ENCODE measurements around the gene HABP4.

Gene HABP4

DNA sequence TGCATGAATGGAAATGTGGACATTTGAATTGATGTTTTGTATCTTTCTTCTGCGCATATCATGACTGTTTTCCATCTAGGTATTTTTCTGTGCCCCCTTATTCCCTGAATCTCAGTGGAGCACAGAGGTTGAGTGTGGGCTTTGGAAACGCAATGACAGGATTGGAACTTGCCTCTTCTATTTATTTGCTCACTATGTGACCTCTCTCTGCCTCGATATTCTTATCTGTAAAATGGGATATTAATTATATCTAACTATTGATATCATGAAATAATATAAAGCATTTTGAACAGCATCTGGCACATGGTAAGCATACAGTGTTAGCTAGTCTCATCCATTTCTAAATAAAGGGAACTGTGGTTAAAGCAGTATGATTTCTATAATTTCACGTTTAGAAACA is 26.0 kb downstream of the HABP4 start:
- no peak for DNase-seq (ENCODE audit: low read depth in 2 of 3, low spot score in 2 of 3)

DNA sequence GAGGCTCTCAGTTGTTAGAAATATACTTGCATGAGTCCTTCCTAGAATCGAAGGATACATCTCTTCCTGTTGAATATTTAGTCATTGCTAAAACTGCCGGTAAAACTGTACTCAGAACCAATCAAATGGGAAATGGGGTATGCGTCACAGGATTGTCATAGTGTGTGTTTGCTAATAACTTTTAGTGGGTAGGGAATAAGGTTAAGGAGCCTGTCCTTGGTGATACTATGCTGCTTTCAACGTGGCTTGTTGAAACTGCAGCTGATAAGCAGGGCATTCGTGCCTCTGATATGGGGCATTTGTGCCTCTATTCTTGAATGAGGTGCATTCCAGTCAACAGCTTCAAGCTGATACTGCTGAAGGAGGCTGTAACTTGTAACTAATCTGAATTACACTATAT is 26.6 kb downstream of the HABP4 start:
- no peak for DNase-seq (ENCODE audit: low read depth in 2 of 3, low spot score in 2 of 3)

DNA sequence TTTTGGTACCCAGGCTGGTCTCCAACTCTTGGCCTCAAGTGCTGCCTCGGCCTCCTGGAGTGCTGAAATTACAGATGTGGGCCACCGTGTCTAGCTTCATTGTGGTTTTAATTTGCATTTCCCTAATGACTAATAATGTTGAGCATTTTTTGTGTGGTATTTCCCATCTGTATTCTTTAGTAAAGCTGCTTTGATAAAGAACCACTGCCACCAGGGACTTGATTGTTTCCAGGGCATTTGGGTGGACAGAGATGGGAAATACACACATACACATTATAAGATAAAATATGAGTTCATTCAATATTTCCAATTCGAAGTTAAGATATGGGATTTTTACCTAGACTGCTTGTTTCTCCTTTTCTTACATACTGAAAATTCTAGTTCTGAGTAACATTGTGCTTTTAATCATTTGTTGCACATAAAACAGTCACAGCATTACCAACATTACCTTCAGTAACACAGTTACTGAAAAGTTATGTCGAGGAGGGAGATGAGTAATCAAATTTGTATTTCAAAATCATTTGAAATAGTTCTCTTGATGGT is 28.9 kb downstream of the HABP4 start:
- no peak for DNase-seq (ENCODE audit: low read depth in 2 of 3, low spot score in 2 of 3)

GRCh38 chr9:96480736-96481135 is 30.8 kb downstream of the HABP4 start:
- no peak for DNase-seq (ENCODE audit: low read depth in 2 of 3, low spot score in 2 of 3)

DNA sequence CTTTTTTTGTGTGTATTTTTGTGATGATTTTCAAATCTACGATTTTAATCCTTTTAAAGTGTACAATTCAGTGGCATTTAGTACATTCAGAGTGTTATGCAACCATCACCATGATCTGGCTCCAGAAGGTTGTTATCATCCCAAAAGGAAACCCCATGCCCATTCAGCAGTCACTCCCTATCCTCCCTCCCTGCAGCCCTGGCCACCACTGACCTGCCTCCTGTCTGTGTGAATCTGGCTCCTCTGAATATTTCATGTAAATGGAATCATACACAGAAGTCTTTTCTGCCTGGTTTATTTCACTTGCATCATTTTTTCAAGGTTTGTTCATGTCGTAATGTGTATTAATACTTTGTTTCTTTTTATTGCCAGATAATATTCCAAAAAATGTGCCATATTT is 32.5 kb downstream of the HABP4 start:
- DNase-seq (ENCODE audit: low read depth in 2 of 3, low spot score in 2 of 3): no peak

DNA sequence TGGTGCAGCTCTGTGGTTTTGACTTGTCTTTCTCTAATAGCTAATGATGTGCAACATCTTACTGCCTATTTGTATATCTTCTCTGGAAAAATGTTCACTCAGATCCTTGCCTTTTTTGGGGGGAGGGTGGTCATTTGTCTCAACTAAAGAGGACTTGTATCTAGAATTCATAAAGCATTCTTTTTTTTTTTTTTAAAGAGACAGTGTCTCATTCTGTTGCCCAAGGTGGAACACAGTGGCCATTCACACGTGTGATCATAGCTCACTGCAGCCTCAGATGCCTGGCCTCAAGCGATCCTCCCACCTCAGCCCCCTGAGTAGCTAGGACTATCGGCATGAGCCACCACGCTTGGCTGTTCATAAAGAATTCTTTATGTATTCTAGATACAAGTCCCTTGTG is 33.2 kb downstream of the HABP4 start:
- no peak for DNase-seq (ENCODE audit: low read depth in 2 of 3, low spot score in 2 of 3)

GRCh38 chr9:96483733-96484390 is 33.9 kb downstream of the HABP4 start:
- no peak for DNase-seq (ENCODE audit: low read depth in 2 of 3, low spot score in 2 of 3)

- DNase-seq (ENCODE audit: low read depth in 2 of 3, low spot score in 2 of 3): no peak
These were observed 34.6 kb downstream of the HABP4 start for GRCh38 chr9:96484521-96484931.

- DNase-seq (ENCODE audit: low read depth in 2 of 3, low spot score in 2 of 3): no peak
These were observed 35.3 kb downstream of the HABP4 start for GRCh38 chr9:96485280-96485679.

- no peak for DNase-seq (ENCODE audit: low read depth in 2 of 3, low spot score in 2 of 3)
These were observed 36.5 kb downstream of the HABP4 start for GRCh38 chr9:96486386-96487028.

GRCh38 chr9:96487029-96487396 is 37.0 kb downstream of the HABP4 start:
- no peak for DNase-seq (ENCODE audit: low read depth in 2 of 3, low spot score in 2 of 3)

DNA sequence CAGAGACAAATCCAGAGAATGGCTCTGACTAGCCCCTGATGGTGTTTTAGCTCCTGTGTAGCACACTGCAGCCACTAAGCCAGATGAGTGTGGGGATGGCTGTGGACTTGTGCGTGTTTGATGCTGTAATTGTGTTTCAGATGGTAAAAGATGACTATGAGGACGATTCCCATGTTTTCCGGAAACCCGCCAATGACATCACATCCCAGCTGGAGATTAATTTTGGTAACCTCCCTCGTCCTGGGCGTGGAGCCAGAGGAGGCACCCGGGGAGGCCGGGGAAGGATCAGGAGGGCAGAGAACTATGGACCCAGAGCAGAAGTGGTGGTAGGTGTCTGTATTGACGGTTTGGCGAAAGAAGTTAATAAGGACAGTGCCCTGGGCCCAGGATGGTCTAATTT is 38.0 kb downstream of the HABP4 start:
- DNase-seq (ENCODE audit: low read depth in 2 of 3, low spot score in 2 of 3): no peak

DNA sequence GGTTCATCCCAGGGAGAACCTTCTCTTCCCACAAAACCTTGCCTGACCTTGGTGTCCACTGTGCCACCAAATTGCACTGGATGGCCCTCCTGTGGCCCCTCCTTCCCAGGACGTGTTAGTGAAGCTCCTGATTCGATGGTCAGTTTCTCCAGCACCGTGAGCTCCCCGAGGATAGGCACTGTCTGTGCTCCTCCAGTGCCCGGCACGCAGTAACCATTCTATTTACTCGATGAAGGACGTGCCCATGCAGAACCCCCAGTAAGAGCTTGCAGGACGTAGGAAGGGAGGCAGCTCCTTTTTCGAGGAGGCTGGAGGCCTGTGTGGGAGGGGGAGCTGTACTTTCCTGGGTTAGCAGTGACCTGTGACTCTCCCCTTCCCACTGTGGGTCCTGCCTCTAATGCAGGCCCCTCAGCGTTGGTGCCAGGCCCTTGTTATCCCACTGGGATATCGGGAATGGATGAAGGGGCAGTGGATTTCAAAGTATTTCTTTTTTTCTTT is 39.6 kb downstream of the HABP4 start:
- DNase-seq (ENCODE audit: low read depth in 2 of 3, low spot score in 2 of 3): no peak

DNA sequence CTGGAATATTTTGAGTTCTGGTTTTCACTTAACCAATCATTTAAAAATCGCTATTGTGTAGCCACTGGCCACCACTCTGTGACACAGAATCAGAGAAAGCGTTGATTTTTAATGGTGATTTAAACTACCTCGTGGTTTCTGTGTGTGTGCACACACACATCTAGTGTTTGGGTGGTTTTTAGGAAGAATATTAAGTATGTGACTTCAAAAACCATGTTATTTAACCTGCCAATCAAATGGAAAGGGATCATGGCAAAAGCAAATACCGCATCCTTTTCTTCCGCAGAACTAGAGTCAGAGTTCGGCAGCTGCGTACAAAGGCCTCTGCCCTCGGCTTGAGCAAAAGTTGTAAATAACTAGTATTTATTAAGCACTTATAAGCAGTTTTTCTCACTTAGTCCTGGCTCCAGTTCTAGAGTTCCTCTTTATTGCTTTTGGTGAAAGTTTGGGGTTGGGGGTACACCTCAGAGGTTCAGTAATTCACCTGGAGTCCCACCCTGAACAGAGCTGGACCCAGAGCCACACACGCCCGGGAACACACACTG is 40.6 kb downstream of the HABP4 start:
- no peak for DNase-seq (ENCODE audit: low read depth in 2 of 3, low spot score in 2 of 3)

DNA sequence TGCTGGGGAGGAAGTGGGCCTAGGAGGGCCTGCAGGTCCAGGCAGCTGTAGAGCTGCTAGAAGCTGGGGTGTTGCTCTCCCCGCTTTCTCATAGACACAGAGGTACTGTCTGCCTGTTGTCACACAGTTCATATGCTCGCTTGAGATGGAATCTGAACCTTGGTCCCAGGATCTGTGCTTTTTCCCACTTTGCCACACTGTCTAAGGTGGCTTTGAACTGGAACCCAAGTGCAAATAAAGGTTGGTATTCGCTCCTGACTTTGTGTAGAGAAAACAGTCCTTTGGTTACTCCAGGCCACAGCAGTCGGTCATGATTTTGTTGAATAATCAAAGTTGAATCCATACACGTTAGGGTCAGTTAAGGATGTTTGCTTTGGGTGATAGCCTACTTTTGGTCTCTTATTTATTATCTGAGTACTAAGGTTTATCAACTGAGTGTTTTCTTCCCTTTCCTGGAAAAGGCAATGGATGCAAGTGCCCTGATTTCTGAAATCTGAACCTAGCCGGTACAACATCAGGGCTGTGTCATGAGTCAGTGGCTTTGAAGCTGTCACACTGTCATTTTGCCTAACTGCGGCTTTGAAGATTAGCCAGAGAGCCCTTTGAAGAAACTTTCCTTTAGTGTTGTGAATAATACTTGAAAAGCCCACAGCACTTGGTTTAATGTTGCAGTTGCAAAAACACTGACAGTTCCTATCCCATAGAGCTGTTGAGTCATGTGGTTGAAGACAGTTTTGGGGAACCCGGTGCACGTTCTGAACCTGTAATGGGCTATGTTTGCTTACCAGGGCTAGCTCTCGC is 41.3 kb downstream of the HABP4 start:
- DNase-seq (ENCODE audit: low read depth in 2 of 3, low spot score in 2 of 3): no peak

DNA sequence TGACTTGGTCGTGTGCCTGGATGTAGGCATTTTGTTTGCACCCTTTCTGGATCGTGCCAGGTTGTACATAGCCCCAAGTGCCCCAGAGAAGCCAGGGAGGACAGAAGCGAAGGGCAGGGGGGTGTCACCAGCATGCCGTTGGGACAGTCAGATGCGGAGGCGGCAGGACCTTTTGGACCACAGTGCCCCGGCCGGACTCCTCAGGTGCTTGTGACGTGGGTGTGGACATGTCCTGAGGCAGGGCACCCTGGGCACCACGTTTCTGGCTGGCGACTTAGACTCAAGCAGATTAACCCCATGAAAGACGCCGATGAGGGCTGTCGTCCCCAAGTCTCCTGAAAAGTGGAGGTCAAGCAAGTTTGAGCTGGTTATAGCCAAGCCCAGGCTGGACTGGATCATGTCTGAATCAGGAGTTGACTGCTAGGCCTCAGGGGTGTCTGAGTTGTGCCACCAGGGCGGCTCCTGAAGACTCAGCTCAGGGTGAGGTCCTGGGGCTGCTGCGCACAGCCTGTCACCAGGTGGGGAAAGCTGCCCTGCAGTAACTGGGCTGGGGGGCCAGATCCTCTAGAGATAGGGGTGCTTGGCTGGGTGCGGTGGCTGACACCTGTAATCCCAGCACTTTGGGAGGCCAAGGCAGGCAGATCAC is 42.0 kb downstream of the HABP4 start:
- DNase-seq (ENCODE audit: low read depth in 2 of 3, low spot score in 2 of 3): no peak

GRCh38 chr9:96492993-96493531 is 43.1 kb downstream of the HABP4 start:
- DNase-seq (ENCODE audit: low read depth in 2 of 3, low spot score in 2 of 3): no peak

DNA sequence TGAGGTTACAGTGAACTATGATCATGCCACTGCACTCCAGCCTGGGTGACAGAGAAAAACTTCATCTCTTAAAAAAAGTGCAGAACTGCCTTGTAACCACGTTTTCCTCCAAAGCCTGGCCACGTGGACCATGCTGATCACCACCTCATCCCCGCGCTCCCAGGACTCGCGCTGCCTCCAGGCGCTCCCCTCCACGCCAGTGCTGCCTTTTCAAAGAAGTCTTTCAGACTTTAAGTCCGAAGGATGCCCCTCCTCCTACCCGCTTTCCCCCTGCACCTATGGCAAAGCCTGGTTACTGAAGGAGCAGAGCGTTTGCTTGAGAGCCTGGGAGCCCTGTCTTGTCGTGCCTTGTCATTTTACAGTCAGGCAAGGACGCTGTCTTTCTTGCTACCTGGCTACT is 43.8 kb downstream of the HABP4 start:
- DNase-seq (ENCODE audit: low read depth in 2 of 3, low spot score in 2 of 3): no peak

DNA sequence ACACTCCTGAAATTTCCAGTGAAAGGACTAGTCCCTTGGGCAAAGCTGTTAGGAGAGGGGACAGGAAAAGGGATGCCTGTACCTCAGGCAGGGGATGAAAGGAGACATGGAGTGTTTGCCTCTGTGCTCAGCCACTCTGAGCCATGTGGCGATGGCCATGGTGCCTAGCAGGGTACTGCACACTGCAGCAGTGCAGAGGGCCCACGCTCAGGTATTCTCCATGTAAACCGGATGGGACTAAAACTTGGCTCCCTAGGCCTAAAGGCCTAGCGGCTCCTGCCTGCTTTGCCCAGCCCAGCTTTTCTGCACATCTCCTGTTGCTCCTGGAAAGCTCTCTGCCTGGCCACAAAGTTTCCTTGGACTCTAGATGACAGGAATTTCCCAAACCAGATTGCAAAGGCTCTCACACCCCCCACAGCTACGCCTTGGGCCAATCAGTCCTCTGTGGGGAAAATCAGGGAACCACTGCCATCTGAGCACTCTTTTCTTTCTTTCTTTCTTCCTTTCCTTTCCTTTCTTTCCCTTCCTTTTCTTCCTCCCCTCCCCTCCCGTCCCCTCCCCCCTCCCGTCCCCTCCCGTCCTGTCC is 44.3 kb downstream of the HABP4 start:
- DNase-seq (ENCODE audit: low read depth in 2 of 3, low spot score in 2 of 3): no peak

GRCh38 chr9:96495341-96495740 is 45.4 kb downstream of the HABP4 start:
- no peak for DNase-seq (ENCODE audit: low read depth in 2 of 3, low spot score in 2 of 3)

Data from activated CD8-positive, alpha-beta memory T cell treated with anti-CD3 and anti-CD28 coated beads for 48 hours (primary cell).